Bronchial epithelial cell (primary cell): ENCODE results near the gene DNM3. TPM values are rescaled to one million over a fixed set of nuclear protein-coding genes. Genes with fewer than 3 reads are reported as not detected.

Experiments
- DNase-seq: peaks from one replicate; pipeline ENCODE4 v3.0.0-alpha.2; 2010; ENCODE audit warnings: low read depth
- FAIRE-seq: peaks from 2 replicates; lab custom pipeline; 2011; peaks lifted over from hg19 to GRCh38; lab: Jason Lieb, UNC
- H3K27me3 ChIP-seq: 2 replicates; pipeline ENCODE4 v1.5.1; 2011; ENCODE audit warnings: low read length; ENCODE audit not compliant: control insufficient read depth, insufficient read depth
- H3K36me3 ChIP-seq: 2 replicates; pipeline ENCODE4 v1.5.1; 2011; ENCODE audit warnings: low read length; ENCODE audit not compliant: control insufficient read depth, insufficient read depth
- H3K4me3 ChIP-seq: 2 replicates; pipeline ENCODE4 v1.5.1; 2011; ENCODE audit warnings: mild to moderate bottlenecking, low read depth, low read length, control low read depth
- total RNA-seq: library from RNA; depleted of rRNA; stranded (reverse); fragments of >200 nt; gene quantifications from 2 replicates; pipeline ENCODE4 v1.2.1, GENCODE V29; 2014
- TF ChIP-seq, protein P1 (sequence below): IDR thresholded peaks from 2 replicates; pipeline ENCODE4 v1.5.1; 2011; ENCODE audit warnings: mild to moderate bottlenecking, moderate library complexity, low read length, control low read depth, inconsistent platforms; ENCODE audit not compliant: insufficient read depth, severe bottlenecking

Gene DNM3
- total RNA-seq, 1 donor from 2014 or later, result 1.3 TPM

DNA sequence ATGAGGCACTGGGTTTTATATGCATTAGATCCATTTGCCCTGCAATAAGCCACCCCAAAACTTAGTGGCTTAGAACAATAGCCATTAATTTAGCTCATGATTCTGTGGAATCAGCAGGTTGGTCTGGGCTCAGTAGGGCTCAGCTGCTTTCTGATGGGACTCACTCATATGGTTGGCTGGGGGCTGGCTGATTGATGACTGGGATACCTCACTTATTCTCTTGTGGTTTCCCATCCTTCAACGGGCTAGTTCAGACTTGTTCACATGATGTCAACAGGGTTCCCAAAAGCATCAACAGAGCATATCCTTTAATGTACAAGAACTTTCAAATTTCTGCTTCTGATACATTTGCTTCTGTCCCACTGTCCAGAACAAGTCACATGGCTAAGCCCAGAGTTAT is 43.2 kb downstream of the DNM3 start:
- TF ChIP-seq, protein P1, sequence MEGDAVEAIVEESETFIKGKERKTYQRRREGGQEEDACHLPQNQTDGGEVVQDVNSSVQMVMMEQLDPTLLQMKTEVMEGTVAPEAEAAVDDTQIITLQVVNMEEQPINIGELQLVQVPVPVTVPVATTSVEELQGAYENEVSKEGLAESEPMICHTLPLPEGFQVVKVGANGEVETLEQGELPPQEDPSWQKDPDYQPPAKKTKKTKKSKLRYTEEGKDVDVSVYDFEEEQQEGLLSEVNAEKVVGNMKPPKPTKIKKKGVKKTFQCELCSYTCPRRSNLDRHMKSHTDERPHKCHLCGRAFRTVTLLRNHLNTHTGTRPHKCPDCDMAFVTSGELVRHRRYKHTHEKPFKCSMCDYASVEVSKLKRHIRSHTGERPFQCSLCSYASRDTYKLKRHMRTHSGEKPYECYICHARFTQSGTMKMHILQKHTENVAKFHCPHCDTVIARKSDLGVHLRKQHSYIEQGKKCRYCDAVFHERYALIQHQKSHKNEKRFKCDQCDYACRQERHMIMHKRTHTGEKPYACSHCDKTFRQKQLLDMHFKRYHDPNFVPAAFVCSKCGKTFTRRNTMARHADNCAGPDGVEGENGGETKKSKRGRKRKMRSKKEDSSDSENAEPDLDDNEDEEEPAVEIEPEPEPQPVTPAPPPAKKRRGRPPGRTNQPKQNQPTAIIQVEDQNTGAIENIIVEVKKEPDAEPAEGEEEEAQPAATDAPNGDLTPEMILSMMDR, result no peak
- no peaks in the 10 kb centered on the region for H3K27me3 ChIP-seq
- H3K36me3 ChIP-seq, result no peaks in the 10 kb centered on the region
- FAIRE-seq (peak; percentile 91), DNase-seq (peak; percentile 84)
- H3K4me3 ChIP-seq, result no peak overlapping the region

DNA sequence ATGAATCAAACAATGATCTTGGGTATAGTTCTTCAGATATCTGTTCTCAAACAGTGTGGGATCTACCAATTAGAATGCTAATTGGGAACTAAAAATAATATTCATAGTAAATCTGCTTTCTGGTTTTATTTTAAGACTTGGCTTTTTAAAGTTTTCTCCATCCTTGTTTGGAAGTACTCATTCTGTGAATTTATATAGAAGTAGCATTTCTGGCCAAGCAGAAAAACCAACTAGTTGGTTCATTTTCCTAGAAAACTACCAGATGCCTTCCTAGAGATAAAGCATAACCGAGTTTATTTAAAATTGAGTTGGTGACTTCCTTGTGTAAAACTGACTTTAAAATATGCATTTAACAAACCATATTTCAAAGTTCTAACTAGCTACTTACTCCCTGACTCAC is 48.8 kb downstream of the DNM3 start:
- no peak overlapping the region for H3K4me3 ChIP-seq
- no peaks in the 10 kb centered on the region for H3K27me3 ChIP-seq
- DNase-seq (no peak), FAIRE-seq (no peak)
- TF ChIP-seq, protein P1, result no peak
- no peaks in the 10 kb centered on the region for H3K36me3 ChIP-seq

DNA sequence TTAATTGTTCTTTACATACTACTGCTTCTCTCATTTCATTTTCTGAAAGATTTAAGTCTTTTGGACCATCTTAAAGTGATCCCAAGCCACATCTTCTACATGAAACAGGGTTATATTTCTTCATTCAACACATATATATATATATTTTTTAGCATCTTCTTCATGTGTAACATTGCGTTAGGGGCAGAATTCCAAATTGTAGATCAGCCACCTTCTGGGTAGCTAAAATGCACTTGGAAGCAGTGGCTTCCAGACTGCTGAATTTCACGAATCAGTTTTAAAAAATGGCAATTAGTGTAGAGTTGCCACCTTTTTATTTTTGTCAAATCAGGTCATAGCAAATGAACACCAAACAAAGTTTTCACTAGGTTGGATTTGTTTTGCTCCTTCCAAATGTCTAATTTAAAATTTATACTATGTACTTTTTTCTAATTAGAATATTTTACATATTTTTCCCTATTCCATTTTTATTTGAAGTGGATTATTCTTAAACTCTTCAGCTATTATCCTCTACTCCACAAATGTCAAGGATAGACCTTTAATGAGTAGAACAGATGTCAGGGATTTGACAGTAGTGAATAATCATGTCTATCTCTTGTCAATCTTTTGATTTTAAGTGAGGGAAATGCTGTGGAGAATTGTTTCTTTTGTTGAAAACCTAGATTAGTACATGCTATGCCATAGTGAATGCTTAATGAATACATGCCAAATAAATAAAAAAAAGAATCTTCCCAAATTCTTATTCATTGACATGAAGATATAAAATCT is 55.8 kb downstream of the DNM3 start:
- Histone ChIP-seq H3K27me3 (no peaks in the 10 kb centered on the region), H3K36me3 (no peaks in the 10 kb centered on the region), H3K4me3 (no peak overlapping the region)
- no peak for FAIRE-seq
- no peak for DNase-seq
- TF ChIP-seq, protein P1, result no peak

DNA sequence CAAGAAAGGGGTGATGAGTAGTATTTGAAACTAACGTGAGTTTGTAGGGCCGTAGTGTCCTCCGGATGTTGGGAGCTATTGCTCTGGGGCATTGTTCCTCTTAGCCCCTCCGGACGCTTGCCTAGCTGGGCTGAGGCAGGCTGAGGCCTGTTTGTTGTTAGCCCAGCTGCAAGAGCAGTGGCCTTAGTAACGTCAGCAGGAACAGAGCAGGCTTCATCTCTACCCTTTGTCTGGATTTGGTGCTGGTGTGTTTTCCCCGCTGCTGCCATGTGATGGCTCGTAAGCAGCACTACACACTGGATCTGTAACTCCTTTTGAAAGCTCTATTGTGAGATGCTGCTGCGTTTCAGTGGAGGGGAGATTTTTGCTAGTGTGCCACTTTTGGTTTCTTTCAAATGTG is 57.6 kb downstream of the DNM3 start:
- Histone ChIP-seq H3K36me3 (no peaks in the 10 kb centered on the region), H3K27me3 (no peaks in the 10 kb centered on the region), H3K4me3 (no peak overlapping the region)
- FAIRE-seq (peak; percentile 52), DNase-seq (peak; percentile 93)
- TF ChIP-seq, protein P1, result no peak

DNA sequence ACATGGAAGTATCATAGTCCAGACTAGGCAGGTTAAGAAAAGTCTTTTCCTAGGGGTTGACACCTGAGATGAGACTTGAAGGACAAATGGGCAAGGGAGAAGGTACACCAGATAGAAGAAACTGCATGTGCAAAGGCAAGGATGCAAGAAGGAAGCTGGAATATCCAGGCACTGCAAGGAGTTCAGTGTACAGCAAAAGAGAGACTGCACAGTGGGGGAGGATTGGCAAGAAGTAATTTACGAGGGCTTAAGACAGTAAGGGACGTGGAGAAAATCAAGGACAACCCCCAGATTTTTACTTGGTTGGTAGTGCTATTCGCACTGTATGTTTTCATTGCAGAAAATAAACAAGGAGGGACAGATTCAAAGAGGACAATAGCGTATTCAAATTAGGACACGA is 58.5 kb downstream of the DNM3 start:
- FAIRE-seq (no peak), DNase-seq (no peak)
- Histone ChIP-seq H3K27me3 (no peaks in the 10 kb centered on the region), H3K36me3 (no peaks in the 10 kb centered on the region), H3K4me3 (no peak overlapping the region)
- TF ChIP-seq, protein P1, result no peak

DNA sequence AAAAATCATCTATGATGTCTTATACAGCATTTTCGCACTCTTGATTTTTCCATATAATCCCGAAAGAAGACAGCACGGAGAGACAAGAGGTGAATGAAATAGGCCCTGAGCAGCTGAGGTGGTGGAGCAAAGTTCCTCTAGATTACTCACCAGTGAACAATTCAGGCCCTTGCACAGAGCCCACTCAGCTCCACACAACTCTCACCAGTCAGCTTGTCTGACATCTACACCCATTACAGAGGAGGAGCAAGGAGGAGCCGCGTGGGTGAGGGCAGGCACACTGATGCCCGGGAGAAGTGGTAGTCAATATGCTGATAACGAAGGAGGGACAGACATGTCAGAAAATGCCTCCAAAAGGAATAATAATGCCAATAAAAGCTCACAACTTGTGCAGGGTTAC is 59.9 kb downstream of the DNM3 start:
- DNase-seq, result peak; percentile 57
- no peaks in the 10 kb centered on the region for H3K36me3 ChIP-seq
- H3K4me3 ChIP-seq, result no peak overlapping the region
- no peaks in the 10 kb centered on the region for H3K27me3 ChIP-seq
- TF ChIP-seq, protein P1, result no peak
- FAIRE-seq, result no peak
